ENCODE results near the gene AGMO. TPM values are rescaled to one million over a fixed set of nuclear protein-coding genes. Genes with fewer than 3 reads are reported as not detected.

AGMO gene
- polyA plus RNA-seq, 3 donors: 0.26 to 2.4 (median 1.7) TPM

DNA sequence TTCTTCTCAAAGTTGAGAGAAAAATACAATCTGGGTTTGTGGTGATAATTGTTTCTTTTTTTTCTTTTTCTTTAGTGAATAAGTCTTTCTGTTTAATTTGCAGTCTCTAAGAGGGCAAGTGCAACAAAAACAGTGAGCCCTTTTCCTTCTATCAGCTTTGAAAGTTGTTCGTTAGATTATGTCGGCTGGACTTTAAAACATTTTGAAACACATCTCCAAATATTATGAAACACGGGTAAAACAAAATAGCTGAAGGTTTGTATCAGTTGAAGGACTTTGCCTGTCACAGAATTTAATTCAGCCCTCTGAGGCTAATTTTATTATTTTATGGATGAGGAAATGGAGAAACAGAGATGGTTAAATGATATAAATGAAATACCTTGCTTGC lies 85.3 kb downstream of the AGMO start:
- 56 to 81% (median 77%) methylated on average over 3 of the region's 3 CpGs for WGBS, 3 donors
- H3K27ac ChIP-seq (ENCODE audit: low read depth, low read length): no peak overlapping the region

DNA sequence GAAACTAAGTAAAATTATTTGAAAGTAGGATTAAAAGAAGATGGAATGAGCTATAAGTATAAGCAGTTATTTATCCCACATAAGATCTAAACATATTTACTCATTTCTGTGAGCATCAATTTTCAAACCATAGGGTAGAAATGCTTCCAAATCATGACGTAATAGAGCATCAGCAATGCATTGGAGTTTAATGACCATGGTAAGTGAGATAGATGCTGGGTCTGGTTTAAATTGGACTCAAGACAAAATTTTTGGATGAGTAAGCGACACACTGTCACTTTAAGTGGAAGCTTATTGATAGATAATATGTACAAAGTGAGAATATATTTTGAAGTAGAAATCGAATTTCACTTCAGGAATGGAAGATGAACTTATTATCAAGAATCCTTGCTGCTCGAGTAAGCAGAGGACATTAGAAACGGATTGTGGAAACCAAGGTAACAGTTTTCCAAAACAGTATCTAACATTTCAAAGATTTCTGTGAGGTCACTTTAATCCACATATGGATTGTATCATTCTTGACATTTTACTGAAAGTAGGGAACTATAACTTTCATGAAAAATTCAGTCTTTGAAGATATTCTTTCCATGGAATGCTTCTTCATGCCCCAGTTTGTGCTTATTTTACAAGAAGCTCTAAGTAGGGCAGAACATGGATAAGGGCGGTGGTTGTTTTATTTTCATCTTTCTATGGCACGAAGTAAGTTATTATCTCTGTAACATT lies 85.8 kb downstream of the AGMO start:
- WGBS, 3 donors: 64 to 68% (median 65%) methylated on average over 7 of the region's 7 CpGs
- H3K27ac ChIP-seq (ENCODE audit: low read depth, low read length): no peak overlapping the region

DNA sequence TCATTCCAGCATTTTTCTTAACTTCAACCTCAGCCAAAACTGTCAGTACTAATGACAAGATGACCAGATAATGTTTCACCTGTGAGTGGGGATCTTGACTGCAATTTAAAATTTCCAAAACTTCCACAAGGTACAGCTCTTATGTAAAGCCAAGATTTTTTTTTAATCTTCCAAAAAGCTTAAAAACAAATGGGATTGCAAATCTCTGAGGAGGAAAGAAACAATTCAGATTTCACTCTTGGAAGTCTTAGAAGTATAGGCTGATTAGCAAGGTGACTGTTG lies 90.2 kb downstream of the AGMO start:
- H3K27ac ChIP-seq (ENCODE audit: low read depth, low read length): no peak overlapping the region

DNA sequence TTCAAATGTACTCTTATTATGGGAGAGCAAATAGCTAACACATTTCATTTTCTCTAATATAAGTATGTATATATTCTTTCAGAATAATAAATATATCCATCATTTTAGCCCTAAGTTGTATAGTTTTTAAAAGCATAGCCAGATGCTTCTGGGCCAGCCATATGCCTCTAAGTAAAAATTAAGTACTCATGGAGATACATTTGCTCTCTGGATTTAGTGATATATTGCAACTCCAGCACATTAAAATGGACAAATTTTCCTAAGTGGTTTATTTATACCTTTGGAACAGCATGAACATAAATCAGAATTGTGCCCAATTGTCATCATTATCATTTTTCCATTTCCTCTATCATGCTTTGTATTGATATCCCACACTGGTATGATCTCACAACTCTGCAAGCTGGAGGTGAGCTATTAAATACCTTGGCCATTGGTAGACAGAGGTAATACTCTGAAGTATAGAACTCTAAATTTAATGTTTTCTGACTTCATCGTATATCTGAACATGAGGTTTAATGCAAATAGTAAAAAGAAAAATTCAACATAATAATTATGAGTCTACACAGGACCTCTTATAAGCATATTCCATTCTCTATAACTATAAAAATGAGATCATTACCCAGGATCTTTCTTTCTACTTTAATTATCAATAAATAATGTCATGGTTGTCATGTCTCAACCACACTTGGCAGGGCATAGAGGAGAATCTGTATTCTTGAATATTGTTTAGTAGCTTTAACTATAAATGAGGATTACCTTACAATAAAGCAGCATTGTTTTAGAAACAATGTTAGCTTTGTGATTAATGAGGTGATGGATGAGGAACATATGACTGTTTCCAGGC lies 90.8 kb downstream of the AGMO start:
- WGBS, 3 donors: 82 to 96% (median 94%) methylated on average over 1 of the region's 1 CpG
- H3K27ac ChIP-seq (ENCODE audit: low read depth, low read length): no peak overlapping the region

DNA sequence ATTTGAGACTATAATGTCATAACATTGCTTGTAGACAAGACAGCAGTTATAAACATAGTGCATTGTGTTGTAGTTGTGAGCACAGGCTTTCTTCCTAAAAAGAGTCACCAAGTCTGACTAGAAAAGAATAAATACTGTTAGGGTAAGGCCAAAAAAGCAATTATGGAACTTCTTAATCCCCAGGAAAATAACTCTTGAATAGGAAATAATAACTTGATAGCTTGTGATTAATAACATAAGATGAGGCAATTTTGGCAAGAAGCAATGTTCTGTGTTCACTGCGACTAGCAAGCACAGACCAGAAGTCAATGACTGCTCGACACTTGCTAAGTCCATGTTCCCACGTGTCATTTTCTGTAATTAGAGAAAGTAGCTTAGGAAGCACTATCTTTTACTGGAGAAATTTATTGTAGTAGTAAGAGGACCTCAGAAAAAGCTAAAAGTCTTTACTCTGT lies 97.1 kb downstream of the AGMO start:
- WGBS, 3 donors: 39 to 67% (median 56%) methylated on average over 3 of the region's 3 CpGs
- H3K27ac ChIP-seq (ENCODE audit: low read depth, low read length): no peak overlapping the region

DNA sequence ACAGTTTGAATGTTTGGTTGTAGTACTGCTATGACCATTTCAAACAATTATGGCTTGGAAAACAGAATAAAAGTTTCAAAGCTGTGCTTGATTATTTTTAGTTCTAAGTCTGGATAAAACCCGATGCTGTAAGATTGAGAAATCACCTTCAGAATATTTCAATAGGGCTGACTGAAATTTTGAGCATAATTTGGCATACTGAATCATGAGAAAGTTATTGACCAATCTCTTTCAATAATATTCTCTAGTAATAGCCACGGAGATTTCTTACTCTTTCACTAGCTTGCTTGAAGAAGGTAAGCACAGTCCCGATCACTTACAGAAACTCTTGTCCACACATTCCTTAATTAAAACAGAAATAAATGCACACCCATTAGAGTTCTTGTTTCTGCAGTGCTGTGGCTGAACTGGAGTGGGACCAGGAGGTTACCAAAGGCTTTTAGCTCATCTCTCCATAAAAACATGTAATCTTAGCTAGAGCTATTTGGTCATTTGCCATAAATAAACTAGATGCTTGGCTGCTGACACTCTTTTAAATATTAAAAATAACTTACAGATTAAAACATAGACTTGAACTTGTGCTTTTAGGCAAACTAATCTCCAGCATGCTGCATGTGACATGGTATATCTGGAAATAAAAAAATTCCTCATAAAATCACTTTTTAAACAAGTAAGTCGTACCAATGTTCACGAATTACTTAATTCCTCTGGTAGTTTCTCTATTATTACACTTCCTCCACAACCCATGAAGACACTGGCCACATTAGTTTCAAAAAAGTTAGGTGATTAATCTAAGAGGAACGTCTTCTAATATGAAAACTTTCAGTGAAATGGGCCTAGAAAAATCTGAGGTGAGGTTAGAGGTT lies 97.8 kb downstream of the AGMO start:
- H3K27ac ChIP-seq (ENCODE audit: low read depth, low read length): no peak overlapping the region
- 54 to 70% (median 56%) methylated on average over 6 of the region's 6 CpGs for WGBS, 3 donors

DNA sequence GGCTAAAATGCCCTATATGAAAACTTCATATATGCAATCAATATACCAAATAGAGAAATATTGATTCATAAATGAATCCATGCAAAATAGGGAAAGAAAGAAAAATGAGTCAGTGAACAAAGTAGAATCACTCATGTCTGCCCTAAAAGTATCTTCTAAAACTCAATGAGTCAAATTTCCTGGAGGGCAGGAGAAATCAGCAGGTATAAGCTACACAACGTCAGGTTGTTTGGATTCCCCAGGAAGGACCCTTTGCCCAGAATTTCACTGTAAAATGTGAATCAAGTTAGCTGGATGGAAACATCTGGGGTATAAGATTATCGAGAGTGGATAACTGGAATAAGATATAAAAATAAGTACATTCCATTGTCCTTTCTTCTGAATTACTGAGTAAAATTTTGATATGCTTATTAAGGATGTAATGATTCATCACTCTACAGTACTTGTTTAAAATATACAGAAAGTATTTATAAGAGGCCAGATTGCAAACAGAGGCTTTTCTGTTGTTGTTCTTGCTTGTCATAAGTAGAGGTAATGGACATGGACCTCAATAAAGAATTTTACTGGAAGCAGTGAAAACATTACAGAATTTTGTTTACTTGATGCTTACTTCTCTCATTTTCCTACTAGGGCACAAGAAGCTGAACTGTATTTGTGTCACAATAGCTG lies 99.0 kb downstream of the AGMO start:
- no peak overlapping the region for H3K27ac ChIP-seq (ENCODE audit: low read depth, low read length)
- WGBS, 3 donors: 71 to 82% (median 82%) methylated on average over 2 of the region's 2 CpGs

DNA sequence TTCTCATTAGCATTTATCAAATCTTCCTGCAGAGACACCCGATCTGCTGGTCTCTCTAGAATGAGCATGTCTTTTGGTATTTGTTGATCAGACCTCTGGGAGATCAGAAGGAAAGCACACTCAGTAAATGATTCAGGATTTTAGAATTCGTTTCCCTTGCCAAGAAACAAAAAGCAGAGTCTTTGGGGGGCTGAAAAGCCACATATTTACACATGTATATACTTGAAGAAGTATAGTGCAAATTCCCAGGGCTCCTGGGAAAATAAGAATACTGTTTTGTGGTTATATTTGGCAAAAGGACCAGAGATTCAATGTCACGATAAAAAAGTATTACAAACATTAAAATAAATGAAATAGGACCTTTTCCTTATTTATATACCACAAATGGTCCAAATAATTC lies 100.2 kb downstream of the AGMO start:
- WGBS, 3 donors: 46 to 49% (median 48%) methylated on average over 3 of the region's 3 CpGs
- H3K27ac ChIP-seq (ENCODE audit: low read depth, low read length): no peak overlapping the region

DNA sequence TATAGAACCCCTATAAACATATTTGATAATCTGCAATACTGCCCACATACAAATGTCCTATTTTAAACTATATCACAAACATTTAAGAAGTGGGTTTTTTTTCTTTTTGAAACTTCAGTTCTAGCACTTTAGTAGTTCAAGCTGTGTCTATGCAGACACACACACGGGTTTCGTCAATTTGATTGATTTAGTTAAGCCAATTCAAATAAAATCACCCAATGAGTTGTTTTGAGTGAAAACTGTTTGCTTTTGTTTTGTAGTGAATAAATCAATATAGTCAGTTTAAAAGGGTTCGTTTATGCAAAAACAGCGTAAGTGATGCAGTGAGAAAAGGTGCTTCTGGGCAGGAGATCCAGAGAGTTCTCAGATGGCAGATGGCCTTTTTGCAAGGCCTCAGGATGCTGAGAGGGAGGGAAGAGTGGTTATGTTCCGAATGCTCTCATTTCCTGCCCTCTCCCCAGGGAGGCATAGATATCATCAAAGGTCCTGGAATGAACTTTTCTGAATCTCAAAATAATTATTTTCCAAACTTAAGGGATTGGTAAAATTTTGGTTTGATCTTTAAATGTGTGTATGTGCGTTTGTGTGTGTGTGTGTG lies 102.7 kb downstream of the AGMO start:
- no peak overlapping the region for H3K27ac ChIP-seq (ENCODE audit: low read depth, low read length)
- WGBS, 3 donors: 32 to 57% (median 46%) methylated on average over 6 of the region's 6 CpGs

DNA sequence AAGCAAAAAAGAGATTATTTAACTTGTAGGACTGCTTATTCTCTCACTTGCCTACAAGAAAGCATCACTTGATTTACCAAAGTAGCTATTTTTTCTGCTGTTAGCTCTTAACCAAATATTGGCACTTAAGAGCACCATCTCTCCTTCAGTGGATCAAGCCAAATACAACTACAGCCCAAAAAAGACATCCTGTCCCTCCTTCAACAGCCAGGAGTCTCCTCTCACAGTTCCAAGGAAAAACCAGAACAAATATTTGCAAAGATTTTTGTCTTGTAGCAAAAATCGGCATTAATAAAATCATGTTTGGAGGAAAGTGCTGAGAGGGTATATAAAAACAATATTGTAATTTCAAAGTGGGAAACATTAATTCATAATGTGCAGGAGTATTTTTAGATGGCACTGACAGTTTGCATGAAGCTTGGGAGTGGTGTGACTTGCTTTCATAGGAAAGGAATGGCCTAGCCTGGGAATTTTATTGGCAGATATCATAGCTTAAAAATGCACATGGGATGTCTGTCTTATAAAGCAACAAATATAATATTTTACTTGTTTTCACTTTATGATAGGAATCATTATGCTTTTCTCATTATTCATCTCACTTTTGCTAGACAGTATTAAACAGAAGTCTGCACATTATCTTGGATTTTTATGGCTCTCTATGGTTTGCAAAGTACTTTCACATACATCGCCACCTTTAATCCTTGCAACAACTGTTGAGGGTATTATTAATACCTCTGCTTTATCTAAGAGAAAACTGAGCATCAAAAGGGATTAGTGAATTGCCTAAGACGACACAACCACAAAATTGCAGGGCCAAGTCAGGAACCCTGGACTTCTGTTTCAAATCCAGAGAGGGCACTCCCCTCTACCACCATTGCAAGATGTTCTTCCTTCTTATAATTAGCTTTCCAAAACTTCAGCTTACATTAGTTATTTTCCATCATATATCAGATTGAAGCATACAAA lies 103.5 kb downstream of the AGMO start:
- H3K27ac ChIP-seq (ENCODE audit: low read depth, low read length): no peak overlapping the region
- 70 to 73% (median 73%) methylated on average over 3 of the region's 3 CpGs for WGBS, 3 donors

DNA sequence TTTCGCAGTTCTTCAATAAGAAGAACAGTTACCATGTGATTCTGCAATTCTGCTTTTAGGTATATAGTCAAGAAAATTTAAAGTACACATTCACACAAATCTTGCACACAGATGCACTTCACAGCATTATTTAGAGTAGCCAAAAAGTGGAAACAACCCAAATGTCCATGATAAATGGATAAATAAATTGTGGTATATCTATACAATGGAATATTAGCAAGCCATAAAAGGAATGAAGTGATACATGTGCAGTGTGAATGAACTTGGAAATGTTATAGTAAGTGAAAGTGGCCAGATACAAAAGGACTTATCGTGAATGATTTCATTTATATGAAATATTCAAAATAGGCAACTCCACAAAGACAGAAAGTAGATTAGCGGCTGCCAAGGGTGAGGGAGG lies 109.1 kb downstream of the AGMO start:
- 88 to 98% (median 93%) methylated on average over 3 of the region's 3 CpGs for WGBS, 3 donors
- H3K27ac ChIP-seq (ENCODE audit: low read depth, low read length): no peak overlapping the region

DNA sequence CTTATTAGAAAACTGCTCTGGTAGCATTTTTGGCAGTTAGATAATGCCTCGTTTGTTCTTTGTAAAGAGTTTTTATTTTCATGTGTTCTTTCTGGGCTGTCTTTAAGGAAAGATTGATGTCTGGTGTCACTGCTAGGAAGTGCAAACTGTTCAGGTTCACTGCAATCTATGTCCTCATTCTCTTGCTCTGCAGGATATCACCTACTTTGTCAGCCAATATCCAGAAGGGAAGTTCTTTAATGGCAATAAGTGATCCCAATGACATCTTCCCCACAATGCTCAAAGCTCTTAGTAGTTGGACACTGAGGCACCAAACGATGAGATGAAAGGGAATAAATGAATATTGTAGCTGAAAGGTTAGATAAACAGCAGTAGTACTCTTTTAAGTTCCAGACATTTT lies 115.1 kb downstream of the AGMO start:
- WGBS, 3 donors: 41 to 57% (median 44%) methylated on average over 2 of the region's 2 CpGs
- no peak overlapping the region for H3K27ac ChIP-seq (ENCODE audit: low read depth, low read length)

DNA sequence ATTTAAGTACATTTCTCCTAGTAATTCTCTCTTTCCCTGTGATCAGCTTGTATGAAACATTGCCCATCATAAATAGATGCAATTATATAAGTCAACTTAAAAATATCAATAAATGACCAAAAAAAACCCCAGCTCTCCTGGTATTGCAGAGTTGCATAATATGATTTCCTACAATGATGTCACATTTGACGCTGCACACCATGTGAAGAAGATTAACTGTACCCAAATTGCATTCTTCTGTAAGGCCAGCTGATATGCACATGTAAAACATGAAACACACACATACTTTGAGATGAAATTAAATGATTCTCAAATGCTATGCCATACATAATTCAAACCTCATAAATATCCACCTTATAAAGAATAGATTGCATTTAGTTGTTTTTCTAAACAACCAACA lies 115.5 kb downstream of the AGMO start:
- no peak overlapping the region for H3K27ac ChIP-seq (ENCODE audit: low read depth, low read length)
- 0% methylated on average over 1 of the region's 1 CpG for WGBS, 3 donors

DNA sequence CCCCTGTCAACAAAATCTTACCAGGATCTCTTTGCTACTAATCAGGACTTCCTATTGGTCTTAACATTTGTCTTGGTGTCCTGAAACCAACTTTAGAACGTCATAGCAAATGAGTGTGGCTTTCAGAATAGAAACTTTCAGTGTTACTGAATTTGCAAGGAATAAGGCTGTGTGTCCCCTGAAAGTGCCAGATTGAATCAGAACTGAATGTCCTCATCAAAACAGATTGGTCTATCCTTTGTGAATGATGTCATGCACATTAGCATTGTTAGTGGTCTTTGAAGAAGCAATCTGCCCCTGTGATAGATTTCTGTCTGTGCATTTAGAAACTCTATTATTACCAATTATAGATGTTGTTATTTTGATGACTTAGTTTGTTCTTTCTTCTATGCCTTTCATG lies 119.9 kb downstream of the AGMO start:
- WGBS, 3 donors: 63 to 78% (median 72%) methylated on average over 1 of the region's 1 CpG

DNA sequence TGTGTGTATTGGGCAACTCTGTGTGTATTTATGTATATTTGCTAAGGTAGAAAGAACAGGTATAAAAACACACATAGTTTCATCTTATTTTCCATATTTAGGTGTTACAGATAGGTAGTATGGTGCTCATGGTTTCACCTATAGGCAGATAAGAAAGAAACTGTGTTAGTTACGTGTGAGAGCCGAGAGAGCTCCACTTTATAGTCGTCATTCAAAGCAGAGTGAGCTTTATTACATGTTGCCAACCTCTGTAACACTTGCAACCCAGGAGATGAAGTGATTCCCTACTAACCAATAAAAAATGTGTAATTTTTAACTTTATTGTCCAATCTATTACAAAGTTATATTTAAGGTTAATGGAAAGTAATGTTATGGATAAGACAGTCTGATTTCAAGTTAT lies 121.3 kb downstream of the AGMO start:
- H3K27ac ChIP-seq (ENCODE audit: low read depth, low read length): no peak overlapping the region
- 85 to 96% (median 94%) methylated on average over 3 of the region's 3 CpGs for WGBS, 3 donors

More for the DNA sequence above, 119.9 kb downstream of the AGMO start:
- H3K27ac ChIP-seq (ENCODE audit: low read depth, low read length): no peak overlapping the region

DNA sequence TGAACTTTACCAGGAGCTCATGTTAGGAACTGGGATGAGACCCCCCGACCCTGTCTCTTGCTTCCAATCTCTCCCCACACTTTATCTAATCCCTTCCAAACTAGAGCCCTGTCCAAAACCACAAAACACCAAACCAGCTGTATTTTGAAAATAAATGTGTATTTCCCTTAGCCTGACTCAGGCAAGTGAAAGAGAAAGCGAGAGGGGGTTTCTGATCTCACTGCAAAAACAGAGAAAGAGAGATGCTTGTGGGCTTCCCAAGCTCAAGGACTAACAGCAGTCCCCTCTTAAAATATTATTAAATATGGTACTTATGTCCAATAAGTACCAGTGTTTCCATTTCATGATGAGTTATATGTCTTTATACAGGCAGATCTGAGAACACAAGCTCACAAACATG lies 122.0 kb downstream of the AGMO start:
- H3K27ac ChIP-seq (ENCODE audit: low read depth, low read length): no peak overlapping the region
- 73 to 79% (median 74%) methylated on average over 2 of the region's 2 CpGs for WGBS, 3 donors

DNA sequence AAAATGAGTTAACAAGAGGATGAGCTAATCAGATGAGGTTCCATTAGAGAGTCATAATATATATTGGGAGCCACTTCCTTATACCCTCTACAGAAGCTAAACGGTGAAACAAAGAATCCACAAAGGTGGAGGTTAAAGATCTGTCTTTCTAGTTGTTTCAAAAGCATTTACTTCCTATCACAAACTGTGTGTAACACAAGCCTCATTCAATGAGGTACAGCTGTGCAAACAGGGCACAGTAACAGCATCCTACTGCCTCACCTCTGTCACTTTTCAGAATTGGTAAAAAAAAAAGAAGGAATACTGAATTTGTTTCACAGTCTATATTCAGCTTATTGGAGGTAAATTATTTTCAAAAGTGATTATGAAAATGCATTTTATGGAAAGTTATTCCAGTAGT lies 128.7 kb downstream of the AGMO start:
- 16 to 46% (median 38%) methylated on average over 1 of the region's 1 CpG for WGBS, 3 donors

More for the DNA sequence above, 128.7 kb downstream of the AGMO start:
- H3K27ac ChIP-seq (ENCODE audit: low read depth, low read length): no peak overlapping the region
